ENCODE measurements around the gene AZI2.

The AZI2 gene

DNA sequence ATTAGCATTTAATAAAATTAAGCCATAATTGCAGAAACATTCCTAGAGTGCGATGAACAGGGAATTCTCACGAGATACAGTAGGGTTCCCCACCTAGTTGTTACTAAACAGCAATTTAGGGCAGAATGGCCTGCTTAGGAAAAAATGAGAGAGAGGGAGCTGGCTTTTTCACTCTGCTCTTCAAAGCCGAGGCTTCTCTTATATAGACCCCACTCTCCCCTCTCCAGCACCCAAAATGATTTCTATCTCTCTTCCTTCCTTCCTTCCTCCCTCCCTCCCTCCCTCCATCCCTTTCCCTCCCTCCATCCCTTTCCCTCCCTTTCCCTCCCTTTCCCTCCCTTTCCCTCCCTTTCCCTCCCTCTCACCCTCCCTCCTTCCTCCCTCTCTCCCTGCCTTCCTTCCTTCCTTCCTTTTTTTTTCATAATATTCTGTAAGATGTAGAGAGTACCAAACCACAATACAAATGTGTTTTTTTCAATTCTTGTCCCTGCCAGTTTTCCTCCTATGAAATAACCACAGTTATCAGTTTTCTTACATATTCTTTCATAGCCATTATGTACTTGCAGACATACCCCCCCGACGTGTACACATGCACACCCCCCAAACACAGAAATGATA is 48.2 kb downstream of the AZI2 start:
- DNase-seq, result no peak

GRCh38 chr3:28299705-28300104 is 48.9 kb downstream of the AZI2 start:
- DNase-seq, result no peak

GRCh38 chr3:28295898-28296490 is 52.6 kb downstream of the AZI2 start:
- no peak for DNase-seq

DNA sequence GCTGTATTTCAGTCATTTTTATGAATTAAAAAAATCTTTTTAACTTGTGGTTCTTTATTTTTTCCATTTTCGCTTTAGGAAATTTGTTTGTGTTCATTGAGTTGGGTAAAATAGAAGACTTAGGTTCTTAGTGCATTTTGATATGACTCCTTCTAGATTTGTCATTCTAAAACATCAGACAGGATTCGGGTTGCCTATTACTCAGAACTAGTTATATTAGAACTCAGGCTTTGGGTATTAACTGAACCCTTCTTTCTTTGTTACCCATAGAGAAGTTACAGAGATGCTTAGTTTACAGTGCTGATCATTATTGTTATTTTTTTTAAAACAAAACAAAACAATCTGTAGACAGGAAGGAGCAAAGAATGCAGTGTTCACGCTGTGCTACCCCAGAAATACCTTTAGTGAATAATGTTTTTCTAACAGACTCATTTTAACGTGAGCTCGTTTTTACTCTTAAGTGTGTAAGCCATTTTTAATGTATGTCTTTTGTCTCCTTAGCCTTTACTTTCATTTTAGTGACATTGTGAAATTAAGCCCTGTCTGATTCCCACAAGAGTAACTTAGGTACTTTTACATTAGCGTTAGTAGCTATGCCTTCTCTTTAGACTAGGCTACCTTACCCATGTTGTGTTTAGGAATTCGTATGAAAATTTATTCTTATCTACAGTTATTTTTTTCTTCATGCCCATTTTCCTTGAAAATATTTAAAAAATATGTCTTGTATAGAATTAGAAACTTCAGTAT is 53.8 kb downstream of the AZI2 start:
- no peak for DNase-seq

DNA sequence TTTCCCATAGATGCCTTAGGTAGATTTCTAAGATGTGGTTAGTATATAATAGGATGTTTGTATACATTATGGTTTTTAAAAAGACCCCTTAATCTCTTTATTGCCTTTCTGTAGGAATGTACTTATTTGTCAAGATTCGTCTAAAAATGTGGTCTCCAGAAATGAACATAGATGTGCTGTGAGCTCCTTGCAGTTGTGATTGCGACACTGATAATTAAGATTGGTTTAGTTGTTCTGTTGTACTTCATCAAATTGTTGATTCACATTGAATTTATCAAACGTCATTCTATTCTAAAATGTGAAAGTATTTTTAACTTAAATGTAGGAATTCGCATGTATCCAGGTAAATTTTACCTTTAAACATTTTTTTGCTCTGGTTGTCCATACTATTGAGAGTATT is 56.0 kb downstream of the AZI2 start:
- DNase-seq, result no peak

- no peak for DNase-seq
These were observed 57.0 kb downstream of the AZI2 start for GRCh38 chr3:28291577-28291976.

GRCh38 chr3:28290863-28291300 is 57.7 kb downstream of the AZI2 start:
- no peak for DNase-seq

DNA sequence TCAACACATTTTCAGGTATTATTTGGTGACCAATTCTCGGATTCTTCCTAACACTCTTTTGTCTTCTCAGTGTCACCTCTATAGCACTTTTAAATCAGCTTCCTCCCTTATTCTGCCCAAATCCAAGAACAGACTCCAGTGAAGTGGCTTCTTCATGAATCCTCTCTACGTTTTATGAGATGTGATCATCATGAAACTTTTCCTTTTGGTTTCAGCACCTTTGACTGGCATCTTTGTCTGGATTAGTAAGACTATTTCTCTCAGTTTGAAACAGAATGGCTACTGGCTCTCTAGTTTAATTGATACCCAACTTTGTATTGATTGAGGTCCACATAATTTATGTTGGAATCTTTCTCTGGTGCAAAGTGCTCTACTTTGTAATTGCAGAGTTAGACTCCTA is 61.6 kb downstream of the AZI2 start:
- no peak for DNase-seq

GRCh38 chr3:28286595-28286994 is 62.0 kb downstream of the AZI2 start:
- peak; percentile 21 for DNase-seq

DNA sequence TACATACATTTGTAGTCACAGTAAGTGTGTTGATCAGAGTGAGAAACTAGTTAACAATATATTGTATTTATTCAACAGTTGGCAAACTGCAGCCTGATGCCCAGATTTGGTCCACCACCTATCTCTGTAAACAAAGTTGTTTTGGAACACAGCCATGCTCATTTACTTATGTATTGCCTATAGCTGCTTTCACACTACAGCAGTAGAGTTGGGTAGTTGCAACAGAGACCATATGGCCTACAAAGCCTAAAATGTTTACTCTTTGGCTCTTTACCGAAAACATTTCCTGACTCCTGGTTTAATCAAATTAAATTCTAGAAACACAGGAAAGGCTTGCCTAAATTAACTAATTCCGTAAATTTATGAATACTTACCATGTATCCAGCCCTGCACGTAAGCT is 67.8 kb downstream of the AZI2 start:
- no peak for DNase-seq

- DNase-seq, result no peak
These were observed 68.9 kb downstream of the AZI2 start for GRCh38 chr3:28279770-28280169.

GRCh38 chr3:28278918-28279317 is 69.7 kb downstream of the AZI2 start:
- DNase-seq, result no peak

GRCh38 chr3:28273837-28274236 is 74.8 kb downstream of the AZI2 start:
- DNase-seq, result no peak

Measured in NCI-H526 treated with DMSO at 0.1 percent for 48 hours (cell line).